Measurements from ENCODE around the gene TEX13D. TPM values are rescaled to one million over a fixed set of nuclear protein-coding genes. Genes with fewer than 3 reads are reported as not detected.

Gene TEX13D
- total and polyA plus RNA-seq, 2 donors from 2014 or later: not detected

GRCh38 chrX:124338733-124339514, 6.5 kb downstream of the TEX13D start:
- H3K36me3 ChIP-seq (ENCODE audit: control insufficient read depth in 2 of 3, insufficient read depth in 3 of 3, low read length in 3 of 3): no peaks in the 10 kb centered on the region
- TF ChIP-seq, protein P1, sequence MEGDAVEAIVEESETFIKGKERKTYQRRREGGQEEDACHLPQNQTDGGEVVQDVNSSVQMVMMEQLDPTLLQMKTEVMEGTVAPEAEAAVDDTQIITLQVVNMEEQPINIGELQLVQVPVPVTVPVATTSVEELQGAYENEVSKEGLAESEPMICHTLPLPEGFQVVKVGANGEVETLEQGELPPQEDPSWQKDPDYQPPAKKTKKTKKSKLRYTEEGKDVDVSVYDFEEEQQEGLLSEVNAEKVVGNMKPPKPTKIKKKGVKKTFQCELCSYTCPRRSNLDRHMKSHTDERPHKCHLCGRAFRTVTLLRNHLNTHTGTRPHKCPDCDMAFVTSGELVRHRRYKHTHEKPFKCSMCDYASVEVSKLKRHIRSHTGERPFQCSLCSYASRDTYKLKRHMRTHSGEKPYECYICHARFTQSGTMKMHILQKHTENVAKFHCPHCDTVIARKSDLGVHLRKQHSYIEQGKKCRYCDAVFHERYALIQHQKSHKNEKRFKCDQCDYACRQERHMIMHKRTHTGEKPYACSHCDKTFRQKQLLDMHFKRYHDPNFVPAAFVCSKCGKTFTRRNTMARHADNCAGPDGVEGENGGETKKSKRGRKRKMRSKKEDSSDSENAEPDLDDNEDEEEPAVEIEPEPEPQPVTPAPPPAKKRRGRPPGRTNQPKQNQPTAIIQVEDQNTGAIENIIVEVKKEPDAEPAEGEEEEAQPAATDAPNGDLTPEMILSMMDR (IDR thresholded peaks at IDR 0.05; ENCODE audit: borderline replicate concordance, extremely low read depth, insufficient read depth): no peak
- no peaks in the 10 kb centered on the region for H3K27me3 ChIP-seq (ENCODE audit: control insufficient read depth, insufficient read depth, low read length)
- no peaks in the 10 kb centered on the region for H3K9me3 ChIP-seq (ENCODE audit: control insufficient read depth in 2 of 3, insufficient read depth in 1 of 3, low read length in 3 of 3)
- no peaks in the 10 kb centered on the region for H3K4me1 ChIP-seq (ENCODE audit: control insufficient read depth in 2 of 3, insufficient read depth in 2 of 3, low read depth in 1 of 3, low read length in 3 of 3)
- FAIRE-seq (no peak), DNase-seq (no peak)
- no peak overlapping the region for H3K9ac ChIP-seq (ENCODE audit: low read length in 3 of 3)
- no peak overlapping the region for H3K4me3 ChIP-seq (ENCODE audit: low read length in 3 of 3)
- no peak overlapping the region for H3K27ac ChIP-seq (ENCODE audit: low read depth in 2 of 2, low read length in 2 of 2)
- intact Hi-C loops (cut with DNase I): no loop called here

- DNase-seq: no peak
- Histone ChIP-seq H3K27me3 (ENCODE audit: control insufficient read depth, insufficient read depth, low read length) (no peaks in the 10 kb centered on the region), H3K36me3 (ENCODE audit: control insufficient read depth in 2 of 3, insufficient read depth in 3 of 3, low read length in 3 of 3) (no peaks in the 10 kb centered on the region), H3K9me3 (ENCODE audit: control insufficient read depth in 2 of 3, insufficient read depth in 1 of 3, low read length in 3 of 3) (no peaks in the 10 kb centered on the region), H3K9ac (ENCODE audit: low read length in 3 of 3) (no peak overlapping the region), H3K4me1 (ENCODE audit: control insufficient read depth in 2 of 3, insufficient read depth in 2 of 3, low read depth in 1 of 3, low read length in 3 of 3) (no peaks in the 10 kb centered on the region), H3K27ac (ENCODE audit: low read depth in 2 of 2, low read length in 2 of 2) (no peak overlapping the region), H3K4me3 (ENCODE audit: low read length in 3 of 3) (no peak overlapping the region)
- FAIRE-seq: no peak
- intact Hi-C loops (cut with DNase I): no loop called here
- TF ChIP-seq, protein P1 (IDR thresholded peaks at IDR 0.05; ENCODE audit: borderline replicate concordance, extremely low read depth, insufficient read depth): no peak
Observed at GRCh38 chrX:124341396-124342132, 9.1 kb downstream of the TEX13D start.

GRCh38 chrX:124342174-124342867, 9.9 kb downstream of the TEX13D start:
- DNase-seq: no peak
- FAIRE-seq: no peak
- TF ChIP-seq, protein P1 (IDR thresholded peaks at IDR 0.05; ENCODE audit: borderline replicate concordance, extremely low read depth, insufficient read depth): no peak
- Histone ChIP-seq H3K36me3 (ENCODE audit: control insufficient read depth in 2 of 3, insufficient read depth in 3 of 3, low read length in 3 of 3) (no peaks in the 10 kb centered on the region), H3K27ac (ENCODE audit: low read depth in 2 of 2, low read length in 2 of 2) (no peak overlapping the region), H3K9me3 (ENCODE audit: control insufficient read depth in 2 of 3, insufficient read depth in 1 of 3, low read length in 3 of 3) (no peaks in the 10 kb centered on the region), H3K9ac (ENCODE audit: low read length in 3 of 3) (no peak overlapping the region), H3K4me1 (ENCODE audit: control insufficient read depth in 2 of 3, insufficient read depth in 2 of 3, low read depth in 1 of 3, low read length in 3 of 3) (no peaks in the 10 kb centered on the region), H3K4me3 (ENCODE audit: low read length in 3 of 3) (no peak overlapping the region), H3K27me3 (ENCODE audit: control insufficient read depth, insufficient read depth, low read length) (no peaks in the 10 kb centered on the region)
- intact Hi-C loops (cut with DNase I): no loop called here

All from kidney (tissue), 14 donors.